Measurements from ENCODE around the gene RPS3. TPM values are rescaled to one million over a fixed set of nuclear protein-coding genes. Genes with fewer than 3 reads are reported as not detected.

Gene RPS3
- total RNA-seq, 3 donors from 2014 or later: 1,703 to 2,122 (median 2,056) TPM

DNA sequence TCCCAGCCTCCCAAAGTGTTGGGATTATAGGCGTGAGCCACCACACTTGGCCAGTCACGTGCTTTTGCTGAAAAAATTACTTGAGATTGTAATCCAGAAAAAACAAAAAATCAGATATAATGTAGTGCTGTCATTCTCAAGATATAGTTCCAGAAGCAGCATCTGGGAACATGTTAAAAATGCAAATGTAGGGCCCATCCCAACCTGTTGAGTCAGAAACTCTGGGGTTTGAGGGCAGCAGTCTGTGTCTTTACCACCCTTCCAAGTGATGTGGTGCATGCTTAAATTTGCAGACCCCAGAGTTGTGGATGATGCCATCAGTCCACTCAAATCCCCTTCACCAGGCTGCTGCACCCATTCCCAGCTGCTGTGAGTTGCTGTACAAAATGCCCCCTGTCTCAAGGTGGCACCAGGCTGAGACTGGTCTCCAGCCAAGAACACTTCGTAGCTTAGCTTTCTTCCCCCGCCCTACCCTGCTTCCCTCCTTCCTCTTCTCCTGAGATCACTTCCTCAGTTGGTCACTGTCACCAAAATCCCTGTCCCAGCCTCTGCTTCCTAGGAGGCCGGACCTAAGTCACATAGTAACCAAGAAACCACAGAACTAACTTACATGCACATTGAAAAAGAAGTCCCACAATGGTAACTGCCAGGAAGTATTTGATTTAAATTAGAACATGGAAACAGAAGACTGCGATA lies 29.6 kb upstream of the RPS3 start:
- peak; percentile 27 for ATAC-seq
- intact Hi-C loops (cut with DNase I, micrococcal nuclease): no loop called here
- H3K4me1 ChIP-seq (ENCODE audit: low read depth): peaks cover 16% of the 10 kb centered on the region

DNA sequence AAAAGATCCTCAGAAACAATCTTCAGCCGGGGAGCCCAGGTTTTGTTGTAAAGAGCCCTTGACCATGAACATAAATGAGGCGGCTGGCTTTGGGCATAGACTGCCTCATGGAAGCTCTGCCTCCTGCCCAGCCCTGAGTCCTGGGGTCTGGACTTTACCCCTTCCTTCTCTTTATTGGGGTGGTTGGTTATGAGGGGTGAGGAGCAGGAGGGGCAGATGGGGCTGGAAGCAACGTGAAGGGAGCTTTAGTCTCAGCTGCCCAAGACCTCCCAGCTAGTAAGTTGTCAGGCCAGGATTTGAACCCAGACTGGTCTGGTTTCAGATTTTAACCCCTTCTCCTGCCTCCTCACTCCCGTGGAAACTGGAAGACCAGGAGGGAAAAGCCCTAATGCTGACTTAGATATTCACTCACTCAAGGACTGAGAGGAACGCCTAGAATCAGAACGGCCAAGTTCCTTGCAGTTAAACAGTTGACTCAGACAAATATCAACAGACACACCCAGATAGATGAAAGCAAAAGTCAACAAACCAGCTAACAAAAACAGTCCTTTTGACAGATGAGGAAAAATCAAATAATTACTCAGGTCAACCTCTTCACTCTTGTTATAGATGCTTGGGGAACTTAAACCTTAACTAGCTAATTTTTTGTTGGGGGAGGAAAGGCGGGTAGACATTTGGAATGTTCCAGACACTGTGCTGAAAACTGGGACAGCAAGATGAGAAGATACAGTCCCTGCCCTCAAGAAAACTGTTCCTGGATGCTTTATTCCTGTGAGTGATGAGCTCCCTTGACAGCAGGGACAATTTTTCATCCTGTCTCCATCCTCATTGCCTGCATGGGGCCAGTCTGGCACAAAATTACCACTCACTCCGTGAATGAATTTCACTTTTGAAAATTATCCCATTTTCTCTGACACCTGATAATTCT lies 27.1 kb upstream of the RPS3 start:
- peak; percentile 96 for ATAC-seq
- no peaks in the 10 kb centered on the region for H3K9me3 ChIP-seq

More for the DNA sequence above, 29.6 kb upstream of the RPS3 start:
- H3K4me3 ChIP-seq: no peak overlapping the region
- no peak for DNase-seq
- TF ChIP-seq, protein P1, sequence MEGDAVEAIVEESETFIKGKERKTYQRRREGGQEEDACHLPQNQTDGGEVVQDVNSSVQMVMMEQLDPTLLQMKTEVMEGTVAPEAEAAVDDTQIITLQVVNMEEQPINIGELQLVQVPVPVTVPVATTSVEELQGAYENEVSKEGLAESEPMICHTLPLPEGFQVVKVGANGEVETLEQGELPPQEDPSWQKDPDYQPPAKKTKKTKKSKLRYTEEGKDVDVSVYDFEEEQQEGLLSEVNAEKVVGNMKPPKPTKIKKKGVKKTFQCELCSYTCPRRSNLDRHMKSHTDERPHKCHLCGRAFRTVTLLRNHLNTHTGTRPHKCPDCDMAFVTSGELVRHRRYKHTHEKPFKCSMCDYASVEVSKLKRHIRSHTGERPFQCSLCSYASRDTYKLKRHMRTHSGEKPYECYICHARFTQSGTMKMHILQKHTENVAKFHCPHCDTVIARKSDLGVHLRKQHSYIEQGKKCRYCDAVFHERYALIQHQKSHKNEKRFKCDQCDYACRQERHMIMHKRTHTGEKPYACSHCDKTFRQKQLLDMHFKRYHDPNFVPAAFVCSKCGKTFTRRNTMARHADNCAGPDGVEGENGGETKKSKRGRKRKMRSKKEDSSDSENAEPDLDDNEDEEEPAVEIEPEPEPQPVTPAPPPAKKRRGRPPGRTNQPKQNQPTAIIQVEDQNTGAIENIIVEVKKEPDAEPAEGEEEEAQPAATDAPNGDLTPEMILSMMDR (IDR thresholded peaks at IDR 0.05): no peak
- no peaks in the 10 kb centered on the region for H3K36me3 ChIP-seq (ENCODE audit: low read depth)
- H3K9me3 ChIP-seq: no peaks in the 10 kb centered on the region

DNA sequence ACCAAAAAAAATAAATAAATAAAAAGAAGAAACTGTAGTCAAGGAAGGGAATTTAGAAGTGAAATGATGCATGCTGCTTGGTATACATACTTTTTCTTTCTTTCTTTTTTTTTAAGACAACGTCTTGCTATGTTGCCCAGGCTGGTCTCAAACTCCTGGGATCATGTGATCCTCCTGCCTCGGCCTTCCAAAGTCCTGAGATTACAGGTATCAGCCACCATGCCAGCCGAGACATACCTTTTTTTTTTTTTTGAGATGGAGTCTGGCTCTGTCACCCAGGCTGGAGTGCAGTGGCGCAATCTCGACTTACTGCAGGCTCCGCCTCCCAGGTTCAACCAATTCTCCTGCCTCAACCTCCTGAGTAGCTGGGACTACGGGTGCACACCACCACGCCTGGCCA lies 26.1 kb upstream of the RPS3 start:
- ATAC-seq: no peak
- no peaks in the 10 kb centered on the region for H3K9me3 ChIP-seq
- TF ChIP-seq, protein P1 (IDR thresholded peaks at IDR 0.05): no peak
- no peak overlapping the region for H3K4me3 ChIP-seq
- H3K36me3 ChIP-seq (ENCODE audit: low read depth): no peaks in the 10 kb centered on the region
- H3K4me1 ChIP-seq (ENCODE audit: low read depth): peaks cover 16% of the 10 kb centered on the region
- intact Hi-C loops (cut with DNase I, micrococcal nuclease): no loop called here
- no peak for DNase-seq

More for the DNA sequence above, 27.1 kb upstream of the RPS3 start:
- Histone ChIP-seq H3K4me1 (ENCODE audit: low read depth) (peaks cover 16% of the 10 kb centered on the region), H3K36me3 (ENCODE audit: low read depth) (no peaks in the 10 kb centered on the region), H3K4me3 (no peak overlapping the region)
- peak in 2 of 3 donors; percentile 60 to 71 for DNase-seq
- intact Hi-C loops (cut with DNase I, micrococcal nuclease): no loop called here
- TF ChIP-seq, protein P1 (IDR thresholded peaks at IDR 0.05): no peak

DNA sequence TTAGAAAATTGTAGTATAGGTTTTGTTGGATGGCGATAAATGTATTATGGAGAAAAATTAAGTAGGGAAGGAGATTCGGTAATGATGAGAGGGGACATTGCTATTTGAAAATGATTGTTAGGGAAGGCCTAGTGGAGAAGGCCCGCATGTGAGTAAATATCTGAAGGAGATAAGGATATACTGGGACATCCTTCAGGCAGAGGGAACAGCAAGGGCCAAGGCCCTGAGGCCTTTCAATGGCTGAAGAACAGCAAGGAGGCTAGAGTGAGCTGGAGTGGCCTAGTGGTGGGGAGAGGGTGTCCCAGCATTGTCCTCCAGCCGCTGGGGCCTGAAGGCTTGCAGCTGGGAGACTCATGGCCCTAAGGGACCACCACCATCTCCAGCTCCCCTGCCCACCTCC lies 24.7 kb upstream of the RPS3 start:
- peaks cover 19% of the 10 kb centered on the region for H3K4me1 ChIP-seq (ENCODE audit: low read depth)
- no peak for ATAC-seq
- intact Hi-C loops (cut with DNase I, micrococcal nuclease): no loop called here
- H3K9me3 ChIP-seq: no peaks in the 10 kb centered on the region
- H3K36me3 ChIP-seq (ENCODE audit: low read depth): no peaks in the 10 kb centered on the region
- H3K4me3 ChIP-seq: no peak overlapping the region
- TF ChIP-seq, protein P1 (IDR thresholded peaks at IDR 0.05): no peak
- no peak for DNase-seq

DNA sequence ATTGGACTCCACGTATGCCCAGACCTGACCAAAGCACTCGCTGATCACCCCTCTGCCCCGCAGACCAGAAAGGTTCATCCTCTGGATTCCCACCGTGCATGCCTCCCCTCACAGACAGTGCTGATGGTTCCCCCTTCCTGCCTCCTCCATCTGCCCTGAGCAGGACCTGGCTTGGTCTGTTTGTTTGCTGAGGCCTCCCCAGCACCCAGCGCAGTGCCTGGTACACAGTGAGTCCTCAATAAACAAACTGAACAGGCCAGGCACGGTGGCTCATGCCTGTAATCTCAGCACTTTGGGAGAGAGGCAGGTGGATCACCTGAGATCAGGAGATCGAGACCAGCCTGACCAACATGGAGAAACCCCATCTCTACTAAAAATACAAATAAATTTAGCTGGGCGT lies 23.7 kb upstream of the RPS3 start:
- TF ChIP-seq, protein P1 (IDR thresholded peaks at IDR 0.05): no peak
- DNase-seq (no peak), ATAC-seq (no peak)
- Histone ChIP-seq H3K4me3 (no peak overlapping the region), H3K9me3 (no peaks in the 10 kb centered on the region), H3K4me1 (ENCODE audit: low read depth) (peaks cover 28% of the 10 kb centered on the region), H3K36me3 (ENCODE audit: low read depth) (no peaks in the 10 kb centered on the region)
- intact Hi-C loops (cut with DNase I, micrococcal nuclease): no loop called here
